Measurements from ENCODE around the gene PSMB11. TPM values are rescaled to one million over a fixed set of nuclear protein-coding genes. Genes with fewer than 3 reads are reported as not detected.

Gene PSMB11
- total and polyA plus RNA-seq, 10 of the 15 experiments (the other 5 are each of a cell fraction or from before 2014, with no cell fraction given): not detected

DNA sequence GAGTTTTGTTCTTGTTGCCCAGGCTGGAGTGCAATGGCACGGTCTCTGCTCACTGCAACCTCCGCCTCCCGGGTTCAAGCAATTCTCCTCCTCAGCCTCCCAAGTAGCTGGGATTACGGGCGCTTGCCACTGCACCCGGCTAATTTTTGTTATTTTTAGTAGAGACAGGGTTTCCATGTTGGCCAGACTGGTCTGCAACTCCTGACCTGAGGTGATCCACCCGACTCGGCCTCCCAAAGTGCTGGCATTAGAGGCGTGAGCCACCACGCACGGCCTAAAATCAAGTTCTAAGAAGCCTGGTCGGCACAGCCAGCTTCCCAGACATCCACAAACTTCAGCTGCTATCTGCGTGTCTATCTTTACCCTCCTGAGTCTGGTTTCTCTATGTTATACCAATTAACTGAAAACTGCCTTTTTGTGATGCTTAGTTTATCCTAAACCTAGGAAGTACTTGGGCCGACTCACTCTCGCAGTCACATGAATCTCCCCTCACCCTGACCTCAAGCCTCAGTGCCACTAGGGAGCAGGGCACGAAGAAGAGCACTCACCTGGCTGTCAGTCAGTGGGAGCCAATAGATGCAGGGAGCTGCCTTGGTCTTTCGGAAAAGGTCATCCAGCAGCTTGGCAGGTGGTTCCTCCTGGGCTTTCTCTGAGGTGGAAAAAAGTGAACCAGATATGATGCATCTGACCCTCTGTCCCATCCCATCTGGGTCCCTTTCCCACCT lies 18.7 kb downstream of the PSMB11 start (continued):
- TF ChIP-seq SUPT20H (IDR thresholded peaks at IDR 0.05; ENCODE audit: borderline replicate concordance, control insufficient read depth, low read depth, low read length): no peak

DNA sequence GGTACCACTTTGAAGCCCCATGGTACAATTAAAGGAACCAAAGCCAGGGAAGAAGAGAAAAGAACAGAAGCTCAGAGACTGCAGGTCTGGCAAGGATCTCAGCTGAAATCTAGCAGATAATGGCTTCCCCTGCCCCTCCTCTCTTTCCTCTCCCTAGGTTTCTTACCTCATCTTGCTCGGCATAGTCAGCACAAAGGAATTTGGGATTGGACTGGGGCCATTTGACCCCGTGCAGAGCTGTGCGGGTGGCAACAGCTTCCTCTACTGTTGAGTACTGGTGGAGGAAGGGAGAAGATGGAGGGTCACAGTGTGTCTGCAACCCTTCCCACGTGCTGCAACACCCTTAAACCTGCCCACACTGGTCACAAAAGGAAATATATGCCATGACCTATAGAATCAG lies 20.0 kb downstream of the PSMB11 start:
- BruUV-seq (replicated peaks): no TSS peak
- Histone ChIP-seq H3K27ac (ENCODE audit: control insufficient read depth, insufficient read depth) (no peak overlapping the region), H3K9ac (ENCODE audit: control insufficient read depth, insufficient read depth, low read length) (no peak overlapping the region), H3K4me3 (no peak overlapping the region), H3K4me2 (ENCODE audit: control insufficient read depth, insufficient read depth) (no peak overlapping the region), H3K9me3 (replicated peaks; ENCODE audit: control insufficient read depth, insufficient read depth, low read length) (no peaks in the 10 kb centered on the region), H3K36me3 (ENCODE audit: control insufficient read depth in 2 of 2, insufficient read depth in 2 of 2, low read length in 1 of 2) (peaks cover 32 to 45% of the 10 kb centered on the region in 2 experiments), H3K27me3 (replicated peaks in 1 of 2; ENCODE audit: control insufficient read depth in 2 of 2, insufficient read depth in 2 of 2, low read length in 1 of 2) (no peaks in the 10 kb centered on the region), H3K79me2 (ENCODE audit: control insufficient read depth, insufficient read depth, low read length) (peaks cover 4% of the 10 kb centered on the region), H3K4me1 (ENCODE audit: control insufficient read depth, insufficient read depth, low read length) (peaks cover under 1% of the 10 kb centered on the region), H2AFZ (ENCODE audit: control insufficient read depth, low read depth, low read length) (no peak overlapping the region), H4K20me1 (ENCODE audit: control insufficient read depth, insufficient read depth) (peaks cover 4% of the 10 kb centered on the region; the same call in 1 of the 2 replicates)
- POLR2A ChIA-PET: interaction anchor here (0.6 to 1.4 kb wide), 3 partner anchors 67 to 1088 kb away, joined by 3 to 10 read pairs (median 6); no protein-coding TSS in a partner anchor
- 84% methylated on average over 4 of the region's 4 CpGs for WGBS (ENCODE audit: insufficient coverage, insufficient replicate concordance, low lambda C conversion rate, missing lambda C conversion rate)
- DNase-seq (ENCODE audit: low read depth, low spot score) (no peak), ATAC-seq (no peak), FAIRE-seq (no peak)
- in situ Hi-C loops (cut with MboI): no loop called here
- SMC1A ChIA-PET (ENCODE audit: uncharacterized antibody, unreplicated experiment): interaction anchor here (0.6 to 2.0 kb wide), 4 partner anchors 9 to 75 kb away, joined by 3 to 13 read pairs (median 6); no protein-coding TSS in a partner anchor
- intact Hi-C loops (cut with micrococcal nuclease; ENCODE audit: unreplicated experiment): no loop called here
- CTCF ChIA-PET: interaction anchor here (0.9 to 18.3 kb wide), 9 partner anchors 8 to 132 kb away, joined by 3 to 853 read pairs (median 4); partner anchors contain the start of gene AJUBA
- RAD21 ChIA-PET (ENCODE audit: unreplicated experiment): interaction anchor here (1.0 to 1.7 kb wide), 2 partner anchors 67 to 76 kb away, joined by 3 to 7 read pairs; no protein-coding TSS in a partner anchor
- no peak for TF ChIP-seq RFX5 (IDR thresholded peaks at IDR 0.05; ENCODE audit: low read depth, low read length)
- no peak for TF ChIP-seq SMAD1 (IDR thresholded peaks at IDR 0.05; ENCODE audit: low read depth, partially characterized antibody)
- TF ChIP-seq ETV6 (conservative IDR thresholded peaks at IDR 0.05 in 1 of 2, IDR thresholded peaks at IDR 0.05 in 1 of 2; ENCODE audit: borderline replicate concordance in 1 of 2, low read depth in 1 of 2): no peak
- TF ChIP-seq, protein P1, sequence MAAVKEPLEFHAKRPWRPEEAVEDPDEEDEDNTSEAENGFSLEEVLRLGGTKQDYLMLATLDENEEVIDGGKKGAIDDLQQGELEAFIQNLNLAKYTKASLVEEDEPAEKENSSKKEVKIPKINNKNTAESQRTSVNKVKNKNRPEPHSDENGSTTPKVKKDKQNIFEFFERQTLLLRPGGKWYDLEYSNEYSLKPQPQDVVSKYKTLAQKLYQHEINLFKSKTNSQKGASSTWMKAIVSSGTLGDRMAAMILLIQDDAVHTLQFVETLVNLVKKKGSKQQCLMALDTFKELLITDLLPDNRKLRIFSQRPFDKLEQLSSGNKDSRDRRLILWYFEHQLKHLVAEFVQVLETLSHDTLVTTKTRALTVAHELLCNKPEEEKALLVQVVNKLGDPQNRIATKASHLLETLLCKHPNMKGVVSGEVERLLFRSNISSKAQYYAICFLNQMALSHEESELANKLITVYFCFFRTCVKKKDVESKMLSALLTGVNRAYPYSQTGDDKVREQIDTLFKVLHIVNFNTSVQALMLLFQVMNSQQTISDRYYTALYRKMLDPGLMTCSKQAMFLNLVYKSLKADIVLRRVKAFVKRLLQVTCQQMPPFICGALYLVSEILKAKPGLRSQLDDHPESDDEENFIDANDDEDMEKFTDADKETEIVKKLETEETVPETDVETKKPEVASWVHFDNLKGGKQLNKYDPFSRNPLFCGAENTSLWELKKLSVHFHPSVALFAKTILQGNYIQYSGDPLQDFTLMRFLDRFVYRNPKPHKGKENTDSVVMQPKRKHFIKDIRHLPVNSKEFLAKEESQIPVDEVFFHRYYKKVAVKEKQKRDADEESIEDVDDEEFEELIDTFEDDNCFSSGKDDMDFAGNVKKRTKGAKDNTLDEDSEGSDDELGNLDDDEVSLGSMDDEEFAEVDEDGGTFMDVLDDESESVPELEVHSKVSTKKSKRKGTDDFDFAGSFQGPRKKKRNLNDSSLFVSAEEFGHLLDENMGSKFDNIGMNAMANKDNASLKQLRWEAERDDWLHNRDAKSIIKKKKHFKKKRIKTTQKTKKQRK (IDR thresholded peaks at IDR 0.05; ENCODE audit: low read depth, low read length): no peak
- no peak for TF ChIP-seq SIN3A (IDR thresholded peaks at IDR 0.05; ENCODE audit: low read depth, low read length)
- TF ChIP-seq RCOR1 (conservative IDR thresholded peaks at IDR 0.05; ENCODE audit: low read depth, low read length): no peak
- TF ChIP-seq SREBF2 (IDR thresholded peaks at IDR 0.05; ENCODE audit: low read length): no peak
- TF ChIP-seq ZNF207 (IDR thresholded peaks at IDR 0.05; ENCODE audit: borderline replicate concordance): no peak
- TF ChIP-seq IRF4 (IDR thresholded peaks at IDR 0.05; ENCODE audit: low read depth, low read length): no peak
- no peak for TF ChIP-seq HDAC2 (IDR thresholded peaks at IDR 0.05)
- TF ChIP-seq SMC3 (IDR thresholded peaks at IDR 0.05; ENCODE audit: borderline replicate concordance, low read length): no peak
- TF ChIP-seq NFYA (IDR thresholded peaks at IDR 0.05; ENCODE audit: borderline replicate concordance, low read depth, low read length): no peak
- TF ChIP-seq MYB (IDR thresholded peaks at IDR 0.05; ENCODE audit: borderline replicate concordance, low read depth, low read length): no peak
- TF ChIP-seq, protein P2, sequence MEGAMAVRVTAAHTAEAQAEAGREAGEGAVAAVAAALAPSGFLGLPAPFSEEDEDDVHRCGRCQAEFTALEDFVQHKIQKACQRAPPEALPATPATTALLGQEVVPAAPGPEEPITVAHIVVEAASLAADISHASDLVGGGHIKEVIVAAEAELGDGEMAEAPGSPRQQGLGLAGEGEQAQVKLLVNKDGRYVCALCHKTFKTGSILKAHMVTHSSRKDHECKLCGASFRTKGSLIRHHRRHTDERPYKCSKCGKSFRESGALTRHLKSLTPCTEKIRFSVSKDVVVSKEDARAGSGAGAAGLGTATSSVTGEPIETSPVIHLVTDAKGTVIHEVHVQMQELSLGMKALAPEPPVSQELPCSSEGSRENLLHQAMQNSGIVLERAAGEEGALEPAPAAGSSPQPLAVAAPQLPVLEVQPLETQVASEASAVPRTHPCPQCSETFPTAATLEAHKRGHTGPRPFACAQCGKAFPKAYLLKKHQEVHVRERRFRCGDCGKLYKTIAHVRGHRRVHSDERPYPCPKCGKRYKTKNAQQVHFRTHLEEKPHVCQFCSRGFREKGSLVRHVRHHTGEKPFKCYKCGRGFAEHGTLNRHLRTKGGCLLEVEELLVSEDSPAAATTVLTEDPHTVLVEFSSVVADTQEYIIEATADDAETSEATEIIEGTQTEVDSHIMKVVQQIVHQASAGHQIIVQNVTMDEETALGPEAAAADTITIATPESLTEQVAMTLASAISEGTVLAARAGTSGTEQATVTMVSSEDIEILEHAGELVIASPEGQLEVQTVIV (IDR thresholded peaks at IDR 0.05; ENCODE audit: borderline replicate concordance, partially characterized antibody): no peak
- TF ChIP-seq CBFB (IDR thresholded peaks at IDR 0.05; ENCODE audit: low read depth): no peak
- TF ChIP-seq ZNF24 (IDR thresholded peaks at IDR 0.05): no peak
